GM18507 (cell line): Measurements from ENCODE around the gene GLYR1.
A peak's percentile ranks its signal among the peaks of the same experiment; 100 is the strongest.
"Not testable (repeated sequence)": the region's sequence is repeated elsewhere in the genome, so short reads cannot be mapped to it uniquely, and the experiment has no call there.

Source experiments
- DNase-seq: peaks from one replicate; pipeline ENCODE4 v3.0.0; 2011; ENCODE audit warnings: low read depth; ENCODE audit not compliant: insufficient read length; ENCODE audit errors: extremely low spot score
- FAIRE-seq: peaks from 2 replicates; lab custom pipeline; 2011; peaks lifted over from hg19 to GRCh38; lab: Jason Lieb, UNC

Gene GLYR1

GRCh38 chr16:4846901-4847773, at the start of gene GLYR1, which contains the start of gene UBN1:
TSS of gene GLYR1 (minus strand) at chr16:4847288. CDS start at chr16:4847265, 23 bp downstream.
TSS of gene UBN1 (plus strand) at chr16:4847481. CDS start at chr16:4852918, 5,437 bp downstream.
- FAIRE-seq (peak; percentile 95), DNase-seq (peak; percentile 93)

GRCh38 chr16:4896761-4897160, 49.7 kb upstream of the GLYR1 start:
- FAIRE-seq, DNase-seq: not testable (repeated sequence)

- FAIRE-seq = no peak
- no peak for DNase-seq
These were observed 48.3 kb upstream of the GLYR1 start for GRCh38 chr16:4895366-4895765.

DNA sequence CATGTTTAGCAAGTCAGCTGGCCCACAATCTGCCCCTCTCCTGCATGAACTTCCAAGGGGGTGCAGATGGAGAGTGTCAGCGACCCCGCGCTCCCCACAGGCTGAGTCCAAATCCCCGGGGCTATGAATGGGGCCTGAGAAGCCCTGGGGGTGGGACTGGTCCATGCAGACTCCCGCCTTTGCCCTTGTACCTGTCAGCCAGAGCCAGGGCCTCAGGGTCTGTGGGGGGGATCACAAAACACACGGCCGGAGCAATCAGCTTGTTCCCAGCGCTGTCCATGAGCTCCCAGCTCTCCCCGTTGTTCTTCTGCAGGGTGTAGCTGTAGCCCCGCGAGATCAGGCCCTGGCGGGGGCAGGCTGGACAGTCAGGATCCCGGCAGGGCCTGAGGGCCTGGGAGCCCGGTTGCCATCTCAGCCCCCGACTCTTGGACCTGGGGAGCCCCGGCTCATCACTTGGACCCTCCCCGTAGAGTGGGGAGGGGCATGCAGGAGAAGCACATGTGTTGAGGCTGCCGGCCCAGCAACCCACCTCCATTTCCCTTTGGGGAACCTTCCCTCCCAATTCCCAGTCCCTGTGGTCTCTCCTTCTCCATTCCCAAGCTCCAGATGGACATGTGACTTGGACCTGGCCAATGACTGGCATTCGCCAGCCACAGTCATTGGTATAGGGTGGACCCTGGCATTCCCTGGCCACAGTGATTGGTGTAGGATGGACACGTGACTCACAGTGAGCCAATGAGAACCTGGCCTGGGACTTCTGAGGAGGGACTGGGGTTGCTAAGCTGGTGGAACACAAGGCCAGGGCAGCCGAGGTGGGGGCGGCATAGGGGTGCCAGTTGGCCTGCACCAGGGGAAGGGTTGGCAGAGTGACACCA, 47.4 kb upstream of the GLYR1 start:
- no peak for DNase-seq
- no peak for FAIRE-seq

DNA sequence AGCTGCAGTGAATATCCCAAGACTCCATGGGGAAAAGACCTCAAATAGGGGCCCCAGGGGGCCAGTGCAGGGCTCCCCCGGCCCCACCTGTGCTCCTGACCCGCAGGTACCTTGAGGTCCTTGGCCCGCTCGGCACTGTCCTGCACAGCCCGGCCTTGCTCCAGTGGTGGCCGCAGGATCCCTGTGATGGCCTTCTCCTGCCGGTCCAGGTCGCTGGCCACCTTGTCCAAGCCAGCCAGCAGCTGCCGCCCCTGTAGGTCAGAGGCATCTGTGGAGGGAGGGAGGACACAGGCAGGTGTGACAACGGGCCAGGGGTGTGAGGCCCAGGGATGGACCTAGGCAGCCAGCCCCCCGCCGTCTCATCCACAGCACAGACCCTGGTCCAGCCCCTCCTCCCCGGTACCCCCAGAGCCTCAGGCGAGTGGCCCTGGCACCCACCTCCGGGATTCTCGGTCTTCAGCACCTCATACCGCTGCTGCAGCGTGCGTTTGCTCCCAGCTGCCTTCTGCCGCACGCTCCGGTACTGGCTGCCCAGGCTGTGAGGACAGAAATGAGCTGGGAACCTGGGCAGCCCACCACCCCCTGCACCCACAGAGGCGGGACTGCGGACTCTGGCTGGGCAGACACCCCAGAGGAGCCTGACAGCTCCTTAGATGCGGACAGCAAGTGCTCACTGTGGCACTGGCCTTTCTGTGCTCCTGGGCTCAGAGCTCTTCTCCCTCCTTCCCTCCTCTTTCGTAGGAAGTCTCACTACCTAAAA, 46.2 kb upstream of the GLYR1 start:
- FAIRE-seq (no peak), DNase-seq (no peak)

- DNase-seq = no peak
- no peak for FAIRE-seq
These were observed 45.4 kb upstream of the GLYR1 start for GRCh38 chr16:4892361-4893102.

GRCh38 chr16:4891886-4892216, 44.8 kb upstream of the GLYR1 start:
- FAIRE-seq = no peak
- DNase-seq = no peak

GRCh38 chr16:4891097-4891885, 44.2 kb upstream of the GLYR1 start:
- no peak for DNase-seq
- no peak for FAIRE-seq

GRCh38 chr16:4890686-4891085, 43.6 kb upstream of the GLYR1 start:
- FAIRE-seq (no peak), DNase-seq (no peak)

- FAIRE-seq = no peak
- DNase-seq = no peak
These were observed 42.9 kb upstream of the GLYR1 start for GRCh38 chr16:4890026-4890425.

GRCh38 chr16:4888428-4889135, 41.5 kb upstream of the GLYR1 start:
- FAIRE-seq = no peak
- no peak for DNase-seq

DNA sequence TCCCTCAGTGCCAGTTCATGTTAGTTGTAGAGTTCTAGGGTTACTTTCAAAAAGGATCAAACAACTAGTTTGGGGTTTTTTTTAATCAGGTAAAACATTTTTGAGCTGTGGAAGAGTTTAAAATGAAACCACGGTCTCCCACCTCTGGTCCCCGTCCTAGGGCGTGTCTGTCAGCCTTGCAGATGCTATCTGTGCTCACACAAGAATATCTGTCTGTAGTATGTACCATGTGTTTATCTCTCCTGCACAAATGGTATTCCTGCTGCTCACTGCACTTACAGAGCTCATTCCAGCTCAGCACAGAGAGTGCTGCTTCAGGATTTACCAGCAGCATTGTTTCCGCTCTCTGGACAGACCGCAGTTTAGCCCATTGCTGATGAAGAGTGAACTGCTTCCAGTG, 39.1 kb upstream of the GLYR1 start:
- FAIRE-seq (no peak), DNase-seq (no peak)

GRCh38 chr16:4884972-4885874, 38.1 kb upstream of the GLYR1 start:
- FAIRE-seq = no peak

GRCh38 chr16:4884209-4884608, 37.1 kb upstream of the GLYR1 start:
- DNase-seq (no peak), FAIRE-seq (no peak)

More at GRCh38 chr16:4884972-4885874, 38.1 kb upstream of the GLYR1 start:
- no peak for DNase-seq

DNA sequence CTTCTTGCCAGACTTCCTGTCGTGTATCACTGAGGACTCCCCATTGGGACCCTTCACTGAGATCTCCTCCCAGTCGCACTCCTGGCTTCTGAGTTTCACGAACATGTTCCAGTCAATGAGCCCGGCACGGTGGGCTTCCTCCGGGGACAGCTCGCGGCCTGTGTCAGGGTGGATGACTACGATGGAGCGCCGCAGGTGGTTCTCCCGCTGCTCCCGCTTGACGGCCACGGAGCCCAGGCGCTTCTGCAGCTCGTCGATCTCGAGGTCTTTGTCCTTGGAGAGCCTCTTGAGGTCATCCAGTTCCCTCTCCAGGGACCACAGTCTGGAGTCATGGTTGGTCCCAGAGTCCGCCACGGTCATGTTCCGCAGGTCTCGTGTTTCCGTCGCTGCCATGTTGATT, 36.4 kb upstream of the GLYR1 start:
- FAIRE-seq (no peak), DNase-seq (no peak)

GRCh38 chr16:4882633-4883285, 35.7 kb upstream of the GLYR1 start:
- DNase-seq (no peak), FAIRE-seq (no peak)
